Fibroblast of lung (primary cell): ENCODE data around the gene GAREM2.

ENCODE experiments used
- CTCF ChIP-seq, 2 donors: IDR thresholded peaks in 1 of 2; conservative IDR thresholded peaks in 1 of 2; 1 replicate in 1 of 2; 2 replicates in 1 of 2; pipeline ENCODE4 v1.5.1; 2011 to 2012; ENCODE audit warnings: low read length in 2 of 2, control low read depth in 1 of 2, inconsistent platforms in 1 of 2, low read depth in 1 of 2, mild to moderate bottlenecking in 1 of 2
- EZH2 ChIP-seq: IDR thresholded peaks from 2 replicates; pipeline ENCODE4 v1.5.1; 2012; ENCODE audit warnings: low read length, control low read depth, mild to moderate bottlenecking; ENCODE audit errors: missing control alignments

- no peak for TF ChIP-seq CTCF (conservative IDR thresholded peaks at IDR 0.05 in 1 of 2, IDR thresholded peaks at IDR 0.05 in 1 of 2; ENCODE audit: low read depth in 1 of 2, low read length in 2 of 2)
- no peak for TF ChIP-seq EZH2
These were observed 9.6 kb downstream of the GAREM2 start for GRCh38 chr2:26182441-26182840.
